ENCODE results near the gene FBLN2.

GRCh38 chr3:13610006-13610570 lies 61.2 kb downstream of the FBLN2 start:
- TF ChIP-seq CTCF (IDR thresholded peaks at IDR 0.05) (no peak), POLR2AphosphoS5 (IDR thresholded peaks at IDR 0.05) (no peak)
